ENCODE data around the gene AMBRA1.

The AMBRA1 gene

DNA sequence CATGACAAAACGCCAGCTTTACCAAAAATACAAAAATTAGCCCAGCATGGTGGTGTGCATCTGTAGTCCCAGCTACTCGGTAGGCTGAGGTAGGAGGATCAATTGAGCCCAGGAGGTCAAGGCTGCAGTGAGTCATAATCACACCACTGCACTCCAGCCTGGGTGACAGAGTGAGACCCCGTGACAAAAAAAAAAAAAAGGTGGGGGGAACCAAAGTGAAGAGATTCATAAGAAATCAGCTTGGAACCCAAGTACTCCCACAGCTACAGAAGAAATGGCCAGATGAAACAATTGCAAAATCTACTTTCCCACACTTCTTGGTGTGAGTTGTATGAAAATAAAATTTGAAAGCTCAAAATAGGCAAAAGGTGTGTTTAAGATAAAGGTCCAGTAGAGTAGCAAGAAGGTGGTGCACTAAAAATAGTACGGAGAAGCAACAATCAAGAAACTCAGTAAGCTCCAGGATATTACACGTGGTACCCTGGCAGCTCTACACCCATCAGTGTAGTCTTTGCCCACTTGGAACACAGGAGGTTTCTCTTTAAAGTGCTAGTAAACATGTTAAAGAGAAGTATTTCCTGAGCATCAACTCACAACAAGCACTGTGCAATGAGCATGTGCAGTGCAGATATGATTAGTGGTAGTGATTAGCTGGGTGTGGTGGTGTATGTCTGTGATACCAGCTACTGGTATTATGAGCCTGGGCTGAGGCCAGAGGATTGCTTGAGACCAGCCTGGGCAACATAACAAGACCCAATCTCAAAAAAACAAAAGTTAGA lies 17.9 kb upstream of the AMBRA1 start:
- no peak for TF ChIP-seq RARB (CRISPR knock-in tag; IDR thresholded peaks at IDR 0.05)
- TF ChIP-seq, protein P1, sequence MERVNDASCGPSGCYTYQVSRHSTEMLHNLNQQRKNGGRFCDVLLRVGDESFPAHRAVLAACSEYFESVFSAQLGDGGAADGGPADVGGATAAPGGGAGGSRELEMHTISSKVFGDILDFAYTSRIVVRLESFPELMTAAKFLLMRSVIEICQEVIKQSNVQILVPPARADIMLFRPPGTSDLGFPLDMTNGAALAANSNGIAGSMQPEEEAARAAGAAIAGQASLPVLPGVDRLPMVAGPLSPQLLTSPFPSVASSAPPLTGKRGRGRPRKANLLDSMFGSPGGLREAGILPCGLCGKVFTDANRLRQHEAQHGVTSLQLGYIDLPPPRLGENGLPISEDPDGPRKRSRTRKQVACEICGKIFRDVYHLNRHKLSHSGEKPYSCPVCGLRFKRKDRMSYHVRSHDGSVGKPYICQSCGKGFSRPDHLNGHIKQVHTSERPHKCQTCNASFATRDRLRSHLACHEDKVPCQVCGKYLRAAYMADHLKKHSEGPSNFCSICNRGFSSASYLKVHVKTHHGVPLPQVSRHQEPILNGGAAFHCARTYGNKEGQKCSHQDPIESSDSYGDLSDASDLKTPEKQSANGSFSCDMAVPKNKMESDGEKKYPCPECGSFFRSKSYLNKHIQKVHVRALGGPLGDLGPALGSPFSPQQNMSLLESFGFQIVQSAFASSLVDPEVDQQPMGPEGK (CRISPR knock-in tag; IDR thresholded peaks at IDR 0.05; ENCODE audit: borderline replicate concordance), result no peak
- ATAC-seq, result no peak

DNA sequence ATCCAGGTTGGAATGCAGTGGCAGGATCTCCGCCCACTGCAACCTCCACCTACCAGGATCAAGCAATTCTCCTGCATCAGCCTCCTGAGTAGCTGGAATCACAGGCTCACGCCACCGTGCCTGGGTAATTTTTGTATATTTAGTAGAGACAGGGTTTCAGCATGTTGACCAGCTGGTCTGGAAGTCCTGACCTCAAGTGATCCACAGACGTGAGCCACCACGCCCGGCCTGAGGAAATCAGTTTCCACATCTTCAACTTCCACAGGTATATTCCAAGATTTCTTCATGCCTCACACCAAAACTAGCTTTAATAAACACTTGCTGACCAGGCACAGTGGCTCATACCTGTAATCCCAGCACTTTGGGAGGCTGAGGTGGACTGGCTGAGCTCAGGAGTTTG lies 15.6 kb upstream of the AMBRA1 start:
- ATAC-seq, result no peak
- TF ChIP-seq SNAI2 (CRISPR knock-in tag; IDR thresholded peaks at IDR 0.05) (no peak), BACH2 (CRISPR knock-in tag; IDR thresholded peaks at IDR 0.05; ENCODE audit: borderline replicate concordance) (no peak), CSDC2 (CRISPR knock-in tag; IDR thresholded peaks at IDR 0.05) (no peak), ARNTL (CRISPR knock-in tag; IDR thresholded peaks at IDR 0.05; ENCODE audit: borderline replicate concordance, low read depth) (no peak), ISL1 (CRISPR knock-in tag; IDR thresholded peaks at IDR 0.05) (no peak), ZFP30 (CRISPR knock-in tag; IDR thresholded peaks at IDR 0.05) (no peak), TOX (CRISPR knock-in tag; IDR thresholded peaks at IDR 0.05; ENCODE audit: borderline replicate concordance) (no peak), ZNF565 (CRISPR knock-in tag; conservative IDR thresholded peaks at IDR 0.05; ENCODE audit: low read depth) (no peak), ZC3H10 (CRISPR knock-in tag; IDR thresholded peaks at IDR 0.05) (no peak), ZNF70 (CRISPR knock-in tag; IDR thresholded peaks at IDR 0.05) (no peak), ESRRG (CRISPR knock-in tag; IDR thresholded peaks at IDR 0.05) (no peak), RARB (CRISPR knock-in tag; IDR thresholded peaks at IDR 0.05) (no peak)
- TF ChIP-seq, protein P2, sequence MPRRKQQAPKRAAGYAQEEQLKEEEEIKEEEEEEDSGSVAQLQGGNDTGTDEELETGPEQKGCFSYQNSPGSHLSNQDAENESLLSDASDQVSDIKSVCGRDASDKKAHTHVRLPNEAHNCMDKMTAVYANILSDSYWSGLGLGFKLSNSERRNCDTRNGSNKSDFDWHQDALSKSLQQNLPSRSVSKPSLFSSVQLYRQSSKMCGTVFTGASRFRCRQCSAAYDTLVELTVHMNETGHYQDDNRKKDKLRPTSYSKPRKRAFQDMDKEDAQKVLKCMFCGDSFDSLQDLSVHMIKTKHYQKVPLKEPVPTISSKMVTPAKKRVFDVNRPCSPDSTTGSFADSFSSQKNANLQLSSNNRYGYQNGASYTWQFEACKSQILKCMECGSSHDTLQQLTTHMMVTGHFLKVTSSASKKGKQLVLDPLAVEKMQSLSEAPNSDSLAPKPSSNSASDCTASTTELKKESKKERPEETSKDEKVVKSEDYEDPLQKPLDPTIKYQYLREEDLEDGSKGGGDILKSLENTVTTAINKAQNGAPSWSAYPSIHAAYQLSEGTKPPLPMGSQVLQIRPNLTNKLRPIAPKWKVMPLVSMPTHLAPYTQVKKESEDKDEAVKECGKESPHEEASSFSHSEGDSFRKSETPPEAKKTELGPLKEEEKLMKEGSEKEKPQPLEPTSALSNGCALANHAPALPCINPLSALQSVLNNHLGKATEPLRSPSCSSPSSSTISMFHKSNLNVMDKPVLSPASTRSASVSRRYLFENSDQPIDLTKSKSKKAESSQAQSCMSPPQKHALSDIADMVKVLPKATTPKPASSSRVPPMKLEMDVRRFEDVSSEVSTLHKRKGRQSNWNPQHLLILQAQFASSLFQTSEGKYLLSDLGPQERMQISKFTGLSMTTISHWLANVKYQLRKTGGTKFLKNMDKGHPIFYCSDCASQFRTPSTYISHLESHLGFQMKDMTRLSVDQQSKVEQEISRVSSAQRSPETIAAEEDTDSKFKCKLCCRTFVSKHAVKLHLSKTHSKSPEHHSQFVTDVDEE (CRISPR knock-in tag; IDR thresholded peaks at IDR 0.05), result no peak
- TF ChIP-seq, protein P1 (CRISPR knock-in tag; IDR thresholded peaks at IDR 0.05; ENCODE audit: borderline replicate concordance), result no peak

DNA sequence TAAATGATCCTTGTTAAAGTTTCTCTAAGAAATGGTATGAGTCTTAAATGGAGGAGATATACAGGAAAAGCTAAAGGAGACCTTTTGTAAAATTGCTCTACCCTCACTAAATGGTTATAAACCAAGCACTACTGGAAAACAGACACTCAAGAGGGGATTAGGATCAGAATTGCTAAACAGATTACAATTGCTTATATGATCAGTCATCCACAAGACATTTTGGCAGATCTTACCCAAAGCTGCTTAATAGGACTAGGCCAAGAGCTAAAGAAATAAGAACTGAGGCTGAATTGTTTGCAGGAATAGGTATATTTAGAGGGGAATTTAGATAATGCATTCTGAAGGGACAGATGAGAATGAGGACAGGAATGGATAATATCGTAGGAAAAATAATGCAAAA lies 13.7 kb upstream of the AMBRA1 start:
- no peak for ATAC-seq
- TF ChIP-seq BACH2 (CRISPR knock-in tag; IDR thresholded peaks at IDR 0.05; ENCODE audit: borderline replicate concordance) (no peak), TOX (CRISPR knock-in tag; IDR thresholded peaks at IDR 0.05; ENCODE audit: borderline replicate concordance) (no peak), ZC3H10 (CRISPR knock-in tag; IDR thresholded peaks at IDR 0.05) (no peak), TCF4 (CRISPR knock-in tag; IDR thresholded peaks at IDR 0.05; ENCODE audit: borderline replicate concordance) (no peak)

DNA sequence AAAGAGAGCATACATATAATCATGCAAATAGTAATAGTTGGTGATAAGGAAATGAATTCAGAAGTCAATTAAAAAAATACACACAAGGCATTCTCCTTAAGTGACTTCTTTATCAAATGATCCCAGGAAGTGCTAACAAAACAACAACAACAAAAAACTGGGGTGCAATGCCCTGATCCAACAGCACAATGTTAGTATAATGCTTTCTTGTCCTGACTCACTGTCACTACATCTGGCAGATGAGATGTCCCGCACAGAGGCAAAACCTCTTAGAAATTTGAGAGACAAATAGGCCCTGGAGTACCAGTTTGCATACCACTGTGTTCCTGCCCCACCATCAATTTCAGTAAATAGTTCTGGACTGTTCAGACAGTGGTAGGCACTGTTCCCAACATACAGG lies 11.0 kb upstream of the AMBRA1 start:
- no peak for TF ChIP-seq ZFP3 (CRISPR knock-in tag; IDR thresholded peaks at IDR 0.05)
- no peak for TF ChIP-seq RARB (CRISPR knock-in tag; IDR thresholded peaks at IDR 0.05)
- TF ChIP-seq, protein P1 (CRISPR knock-in tag; IDR thresholded peaks at IDR 0.05; ENCODE audit: borderline replicate concordance), result no peak
- TF ChIP-seq ESRRG (CRISPR knock-in tag; IDR thresholded peaks at IDR 0.05), result no peak
- TF ChIP-seq, protein P2 (CRISPR knock-in tag; IDR thresholded peaks at IDR 0.05), result no peak
- no peak for TF ChIP-seq GLIS3 (CRISPR knock-in tag; IDR thresholded peaks at IDR 0.05)
- ATAC-seq, result no peak

Measured in SK-N-SH treated with all-trans-retinoic acid at 6 μM for 48 hours (cell line).